ENCODE results near the gene PSMD7.
"Not testable (repeated sequence)": the region's sequence is repeated elsewhere in the genome, so short reads cannot be mapped to it uniquely, and the experiment has no call there.

The PSMD7 gene

DNA sequence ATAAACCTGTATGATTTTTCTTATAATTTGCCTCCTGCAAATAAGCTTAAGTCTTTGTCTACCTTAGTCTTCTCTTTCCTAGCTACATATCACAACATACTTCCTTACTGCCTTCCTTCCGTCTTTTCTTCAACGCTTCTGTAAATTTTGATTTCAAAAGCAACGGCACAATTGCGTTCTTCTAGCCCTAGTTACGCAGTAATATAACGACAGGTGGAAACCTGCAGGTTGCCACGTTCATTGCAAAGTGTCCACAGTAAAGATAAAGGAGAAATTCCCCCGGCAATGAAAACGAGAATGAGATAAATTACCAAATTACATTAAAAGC is 546 bp upstream of the PSMD7 start:
- DNase-seq, result no peak

DNA sequence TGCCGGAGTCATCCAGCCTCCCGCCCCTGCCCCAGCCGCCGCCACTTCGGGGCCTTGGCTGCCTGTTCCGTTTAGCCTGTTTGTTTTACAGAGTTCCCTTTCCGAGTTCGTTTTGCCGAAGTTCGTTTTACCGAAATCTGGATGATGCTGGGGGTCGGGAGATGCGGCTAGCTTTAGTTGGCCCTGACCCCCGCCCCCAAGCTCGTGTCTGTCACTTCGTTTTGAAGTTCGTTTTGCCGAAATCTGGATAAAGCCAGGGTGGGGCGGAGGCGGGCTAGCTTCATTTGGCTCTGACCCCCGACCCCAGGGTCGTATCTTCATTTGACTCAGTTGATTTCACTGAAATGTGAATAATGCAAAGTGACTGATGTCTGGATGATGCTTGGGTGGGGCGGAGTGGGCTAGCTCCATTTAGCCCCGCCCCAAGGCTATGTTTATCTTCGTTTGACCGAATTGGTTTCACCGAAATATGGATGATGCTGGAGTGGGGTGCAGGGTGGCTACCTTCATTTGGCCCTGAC is 591 bp downstream of the PSMD7 start:
- peak in 3 of 51 donors; percentile 8 to 44 (median 37) for DNase-seq

DNA sequence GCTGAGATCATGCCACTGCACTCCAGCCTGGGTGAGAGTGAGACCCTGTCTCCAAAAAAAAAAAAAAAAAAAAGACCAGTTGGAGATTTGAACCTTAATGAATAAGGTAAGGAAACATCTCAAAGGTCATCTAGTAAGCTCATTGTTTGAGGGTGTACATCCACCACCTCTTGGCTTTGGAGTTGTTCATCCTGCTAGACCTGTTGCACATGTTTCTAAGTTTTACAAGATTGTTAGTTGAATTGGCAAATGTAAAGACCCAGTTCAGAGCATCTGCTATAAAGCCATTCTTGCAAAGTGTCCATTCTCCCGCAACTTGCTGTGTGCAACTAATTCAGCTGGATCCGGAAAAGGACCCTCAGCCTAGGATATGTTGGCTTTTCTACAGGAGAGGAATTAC is 1.5 kb downstream of the PSMD7 start:
- no peak for DNase-seq

DNA sequence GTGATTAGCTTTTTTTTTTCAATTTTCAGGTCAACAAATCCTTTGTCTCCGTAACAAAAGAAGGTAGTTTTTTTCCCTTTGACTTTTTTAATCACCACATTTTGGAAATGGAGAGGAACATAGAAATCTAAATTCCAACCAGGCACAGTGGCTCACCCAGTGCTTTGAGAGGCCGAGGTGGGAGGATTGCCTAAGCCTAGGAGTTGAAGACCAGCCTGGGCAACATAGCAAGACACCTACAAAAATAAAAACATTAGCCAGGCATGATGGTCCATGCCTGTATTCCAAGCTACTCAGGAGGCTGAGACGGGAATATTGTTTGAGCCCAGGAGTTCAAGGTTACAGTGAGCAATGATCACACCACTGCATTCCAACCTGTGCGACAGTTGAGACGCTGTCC is 5.7 kb downstream of the PSMD7 start:
- DNase-seq, result no peak

DNA sequence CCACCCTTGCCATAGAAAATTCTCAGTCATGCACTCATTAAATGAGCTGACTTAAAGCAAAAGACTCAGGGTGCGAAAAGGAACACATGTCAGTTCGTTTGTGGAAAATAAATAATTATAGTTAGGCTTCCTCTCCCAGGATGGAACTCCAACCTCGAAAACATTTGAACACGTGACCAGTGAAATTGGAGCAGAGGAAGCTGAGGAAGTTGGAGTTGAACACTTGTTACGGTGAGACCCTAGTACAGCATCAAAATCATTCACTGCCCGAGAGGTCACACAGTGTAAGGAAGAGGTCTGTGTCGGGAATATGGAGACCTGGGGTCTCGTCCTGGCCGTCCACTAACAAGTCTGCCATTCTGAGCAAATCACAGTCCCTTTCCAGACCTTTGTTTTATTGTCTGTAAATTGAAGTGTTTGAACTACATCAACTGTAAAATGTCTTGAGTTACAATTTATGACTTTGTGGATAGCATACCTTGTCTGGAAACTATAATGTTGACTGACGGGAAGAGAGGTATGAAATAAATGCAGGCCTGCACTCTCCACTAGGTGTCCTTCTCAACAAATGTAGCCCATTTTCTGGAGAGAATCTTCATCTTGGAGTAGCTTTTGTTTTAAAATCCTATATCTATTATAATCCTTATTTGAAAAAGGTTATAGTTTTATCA is 7.7 kb downstream of the PSMD7 start:
- no peak for DNase-seq

DNA sequence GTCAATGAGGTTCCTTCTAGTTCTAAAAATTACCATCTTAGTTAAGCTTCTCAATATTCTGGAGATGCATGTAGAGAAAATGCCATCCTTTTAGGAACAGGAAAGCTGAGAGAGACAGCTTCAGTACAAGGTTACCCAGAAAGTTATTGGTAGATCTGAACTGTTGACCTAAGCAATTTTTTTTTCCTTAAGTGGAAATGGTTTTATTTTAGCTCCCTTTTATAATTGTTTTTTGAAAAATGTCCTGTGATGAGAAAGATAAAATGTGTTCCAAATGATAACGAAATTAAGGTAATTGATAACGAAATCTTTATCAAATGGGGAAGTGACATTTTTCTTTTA is 8.2 kb downstream of the PSMD7 start:
- DNase-seq, result no peak

DNA sequence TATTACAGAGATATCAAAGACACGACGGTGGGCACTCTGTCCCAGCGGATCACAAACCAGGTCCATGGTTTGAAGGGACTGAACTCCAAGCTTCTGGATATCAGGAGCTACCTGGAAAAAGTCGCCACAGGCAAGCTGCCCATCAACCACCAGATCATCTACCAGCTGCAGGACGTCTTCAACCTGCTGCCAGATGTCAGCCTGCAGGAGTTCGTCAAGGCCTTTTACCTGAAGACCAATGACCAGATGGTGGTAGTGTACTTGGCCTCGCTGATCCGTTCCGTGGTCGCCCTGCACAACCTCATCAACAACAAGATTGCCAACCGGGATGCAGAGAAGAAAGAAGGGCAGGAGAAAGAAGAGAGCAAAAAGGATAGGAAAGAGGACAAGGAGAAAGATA is 8.7 kb downstream of the PSMD7 start:
- DNase-seq, result no peak

DNA sequence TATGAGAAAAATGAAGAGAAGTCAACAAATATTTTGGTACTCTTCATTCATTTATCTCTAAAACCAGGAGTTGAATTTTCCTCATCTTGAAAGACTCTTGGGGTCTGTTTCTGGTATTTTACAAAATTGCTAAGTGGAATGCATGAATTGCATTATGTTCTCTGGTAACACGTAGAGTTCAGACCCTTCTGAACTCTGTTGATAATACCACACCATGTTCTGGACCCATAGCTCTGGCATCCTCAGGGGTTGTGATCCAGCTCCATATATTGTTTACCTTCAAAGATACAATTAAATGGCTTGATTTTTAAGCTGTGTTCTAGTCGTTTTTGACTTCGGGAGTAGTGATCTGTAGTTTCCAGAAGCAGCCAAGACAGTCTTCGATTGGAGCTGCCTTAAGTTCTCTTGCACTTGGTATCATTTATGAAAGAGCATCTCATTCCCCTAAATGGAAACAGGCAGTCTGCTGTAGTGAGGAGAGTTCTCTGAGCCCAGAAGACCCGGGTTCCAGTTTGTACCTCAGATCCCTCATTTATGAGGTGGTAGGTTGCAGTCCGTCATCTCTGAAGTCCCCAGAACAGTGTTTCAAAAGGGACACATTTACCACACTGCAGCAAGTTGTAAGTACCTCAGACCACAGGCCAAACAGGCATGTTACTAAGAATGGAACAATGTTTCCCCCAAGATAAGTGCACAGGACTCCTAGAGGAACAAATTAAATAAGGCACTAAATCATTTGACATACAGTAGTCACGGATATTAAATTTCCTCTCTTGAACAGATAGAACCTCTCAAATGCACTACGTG is 9.6 kb downstream of the PSMD7 start:
- no peak for DNase-seq

DNA sequence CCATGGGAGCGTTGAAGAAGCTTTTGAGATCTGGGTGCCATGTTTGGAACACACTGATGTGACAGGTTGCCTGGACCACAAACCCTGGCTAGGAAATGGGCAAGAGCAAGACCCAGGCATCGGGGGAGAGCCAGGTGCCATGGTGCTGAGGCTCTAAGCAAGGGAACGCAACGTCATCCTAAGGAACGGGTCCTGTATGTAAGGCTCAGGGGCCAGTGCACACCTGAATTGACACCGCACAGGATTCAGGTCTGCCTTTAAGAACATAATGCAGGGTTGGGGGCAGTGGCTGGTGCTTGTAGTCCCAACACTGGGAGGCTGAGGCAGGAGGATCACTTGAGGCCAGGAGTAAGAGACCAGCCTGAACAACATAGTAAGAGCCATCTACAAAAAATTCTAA is 10.8 kb downstream of the PSMD7 start:
- DNase-seq, result no peak

DNA sequence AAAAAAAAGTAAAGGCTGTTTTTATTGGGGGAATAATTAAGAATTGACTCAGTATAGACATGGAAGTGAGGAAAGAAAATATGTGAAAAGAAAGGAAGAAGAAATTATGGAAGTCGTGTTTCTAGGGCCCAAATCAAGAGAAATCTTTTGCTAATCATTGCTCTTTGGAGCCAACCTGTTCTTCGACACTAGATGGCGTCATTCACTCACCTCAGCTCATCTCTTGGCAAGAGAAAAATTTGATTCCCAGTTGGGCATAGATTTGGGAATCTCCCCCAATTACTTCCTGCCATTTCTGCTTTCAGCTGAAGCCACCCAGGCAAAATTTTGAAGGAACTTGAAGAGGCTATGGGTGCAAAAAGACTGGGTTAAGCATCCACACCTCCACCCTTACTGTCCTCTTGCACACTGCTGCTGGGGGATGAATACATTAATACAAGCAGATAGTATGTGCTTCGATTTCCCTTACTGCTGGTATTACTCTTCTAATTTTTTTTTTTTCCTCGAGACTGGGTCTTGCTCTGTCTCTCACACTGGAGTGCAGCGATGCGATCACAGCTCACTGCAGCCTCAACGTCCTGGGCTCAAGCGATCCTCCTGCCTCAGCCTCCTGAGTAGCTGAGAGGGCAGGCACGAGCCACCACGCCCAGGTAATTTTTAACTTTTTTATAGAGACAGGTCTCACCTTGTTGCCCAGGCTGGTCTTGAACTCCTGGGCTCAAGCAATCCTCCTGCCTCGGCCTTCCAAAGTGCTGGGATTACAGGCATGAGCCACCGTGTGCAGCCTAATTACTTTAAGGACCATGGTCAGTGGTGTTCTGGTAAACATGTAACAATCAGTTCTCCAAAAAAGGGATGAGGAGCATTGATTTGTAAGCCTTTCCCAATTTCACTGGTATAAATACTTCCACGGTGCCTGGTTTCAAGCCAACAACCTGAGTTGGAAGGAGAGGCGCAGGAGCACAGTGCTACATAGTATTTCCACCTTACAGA is 13.5 kb downstream of the PSMD7 start:
- DNase-seq, result peak in 6 of 51 donors; percentile 2 to 36 (median 6)

DNA sequence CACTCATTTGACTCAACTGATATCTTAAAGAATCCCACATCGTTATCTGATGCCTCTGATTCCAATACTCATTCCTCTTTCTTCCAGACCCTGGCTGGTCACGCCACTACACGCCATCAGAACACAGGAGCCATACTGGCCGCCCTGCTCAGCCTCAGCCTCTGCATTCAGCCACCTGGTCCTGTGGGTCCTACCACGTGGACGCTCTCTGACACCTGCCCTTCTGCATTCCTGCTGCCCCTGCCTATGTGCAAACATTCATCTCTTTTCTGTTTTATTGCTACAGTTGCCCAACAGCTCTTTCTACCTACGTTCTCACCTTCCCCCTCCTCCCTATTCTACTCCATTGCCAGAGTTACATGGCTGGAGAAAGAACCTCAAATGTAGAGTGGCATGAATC is 18.4 kb downstream of the PSMD7 start:
- DNase-seq, result no peak

DNA sequence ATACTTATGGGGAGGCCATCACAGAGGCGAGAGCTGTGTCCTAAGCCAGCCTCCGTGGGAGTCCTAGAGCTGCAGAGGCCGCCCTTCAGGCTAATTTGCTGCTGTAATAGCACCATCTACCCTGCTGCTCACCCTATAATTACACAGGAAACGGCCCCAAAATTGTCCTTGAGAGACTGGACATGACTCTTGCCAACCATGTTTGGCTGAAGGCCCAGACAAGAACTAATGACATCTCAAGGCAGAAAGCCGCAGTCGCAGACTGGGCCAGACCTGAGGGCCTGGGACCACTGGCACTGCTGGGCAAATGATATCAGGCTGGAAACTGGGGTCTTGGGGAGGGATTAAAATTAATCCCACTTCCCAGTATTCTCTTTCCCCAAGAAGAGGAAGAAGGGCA is 24.1 kb downstream of the PSMD7 start:
- DNase-seq, result peak in 9 of 51 donors; percentile 2 to 27 (median 12)

DNA sequence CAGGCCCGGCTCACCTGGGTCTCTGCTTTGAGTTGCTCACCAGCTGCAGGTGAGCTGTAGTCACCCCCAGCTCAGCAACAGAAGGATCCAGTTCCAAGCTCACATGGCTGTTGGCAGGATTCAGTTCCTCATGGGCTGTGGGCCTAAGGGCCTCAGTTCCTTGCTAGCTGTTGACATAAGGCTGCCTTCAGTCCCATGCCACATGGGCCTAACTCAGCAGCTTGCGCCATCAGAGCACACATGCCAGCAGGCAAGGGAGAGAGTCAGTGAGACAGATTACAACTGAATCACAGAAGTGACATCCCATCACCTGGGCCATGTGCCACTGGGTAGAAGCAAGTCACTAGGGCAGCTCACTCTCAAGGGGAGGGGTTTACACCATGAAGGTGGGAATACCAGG is 24.7 kb downstream of the PSMD7 start:
- no peak for DNase-seq

DNA sequence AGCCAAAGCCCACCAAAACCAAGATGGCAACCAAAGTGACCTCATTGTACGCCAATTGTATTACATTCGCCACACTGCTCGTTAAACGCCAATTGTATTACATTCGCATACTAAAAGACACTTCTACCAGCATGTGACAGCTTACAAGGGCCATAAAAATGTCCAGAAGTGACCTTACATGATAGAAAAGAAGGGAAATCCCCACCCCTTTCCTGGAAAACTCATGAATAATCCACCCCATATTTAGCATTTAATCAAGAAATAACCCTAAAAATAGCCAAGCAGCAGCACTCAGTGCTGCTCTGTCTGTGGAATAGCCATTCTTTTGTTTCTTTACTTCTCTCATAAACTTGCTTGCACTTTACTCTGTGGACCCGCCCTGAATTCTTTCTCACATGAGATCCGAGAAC is 25.7 kb downstream of the PSMD7 start:
- no peak for DNase-seq

DNA sequence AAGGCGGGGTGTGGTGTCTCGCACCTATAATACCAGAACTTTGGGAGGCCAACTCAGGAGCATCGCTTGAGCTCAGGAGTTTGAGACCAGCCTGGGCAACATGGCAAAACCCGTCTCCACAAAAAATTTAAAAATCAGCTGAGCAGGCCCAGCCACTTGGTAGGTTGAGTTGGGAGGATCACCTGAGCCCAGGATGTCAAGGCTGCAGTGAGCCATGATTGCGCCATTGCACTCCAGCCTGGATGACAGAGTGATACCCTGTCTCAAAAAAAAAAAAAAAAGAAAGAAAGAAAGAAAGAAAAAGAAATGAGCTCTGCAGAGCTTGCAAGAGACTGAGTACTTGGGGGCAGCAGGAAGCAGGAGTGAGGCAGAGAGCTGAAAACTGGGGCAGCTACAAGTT is 28.2 kb downstream of the PSMD7 start:
- DNase-seq, result not testable (repeated sequence)

DNA sequence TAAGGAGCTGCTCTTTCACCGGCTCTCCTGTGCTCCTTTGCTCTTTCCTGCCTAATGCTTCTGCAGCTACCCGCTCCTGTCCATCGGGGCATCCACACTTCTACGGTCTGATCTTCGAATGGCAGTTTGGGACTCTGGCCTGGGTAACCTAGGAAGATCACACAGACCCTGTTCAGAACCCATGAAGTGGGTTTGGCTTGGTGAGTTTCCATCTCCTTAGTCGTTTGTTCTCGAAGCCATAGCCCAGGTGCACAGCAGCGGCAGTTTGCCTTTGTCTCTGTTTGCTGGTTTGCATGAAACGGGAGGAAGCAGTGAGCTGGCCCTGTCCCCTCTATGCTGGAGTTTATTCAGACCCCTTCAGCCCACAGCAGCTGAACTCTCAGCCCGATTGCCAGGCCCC is 29.0 kb downstream of the PSMD7 start:
- no peak for DNase-seq

DNA sequence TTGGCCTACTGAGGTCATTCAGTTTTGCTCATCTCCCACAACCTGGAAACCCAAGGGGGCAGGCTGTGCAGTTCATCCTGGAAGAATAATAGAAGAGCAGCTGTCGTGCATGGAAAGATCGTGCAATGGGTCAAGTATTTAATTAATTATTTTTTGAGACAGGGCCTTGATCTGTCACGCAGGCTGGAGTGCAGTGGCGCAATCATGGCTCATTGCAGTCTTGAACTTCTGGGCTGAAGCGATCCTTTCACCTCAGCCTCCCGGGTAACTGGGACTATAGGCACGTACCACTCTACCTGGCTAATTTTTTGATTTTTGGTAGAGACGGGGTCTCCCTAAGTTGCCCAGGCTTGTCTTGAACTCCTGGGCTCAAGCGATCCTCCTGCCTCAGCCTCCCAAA is 31.7 kb downstream of the PSMD7 start:
- DNase-seq, result not testable (repeated sequence)

DNA sequence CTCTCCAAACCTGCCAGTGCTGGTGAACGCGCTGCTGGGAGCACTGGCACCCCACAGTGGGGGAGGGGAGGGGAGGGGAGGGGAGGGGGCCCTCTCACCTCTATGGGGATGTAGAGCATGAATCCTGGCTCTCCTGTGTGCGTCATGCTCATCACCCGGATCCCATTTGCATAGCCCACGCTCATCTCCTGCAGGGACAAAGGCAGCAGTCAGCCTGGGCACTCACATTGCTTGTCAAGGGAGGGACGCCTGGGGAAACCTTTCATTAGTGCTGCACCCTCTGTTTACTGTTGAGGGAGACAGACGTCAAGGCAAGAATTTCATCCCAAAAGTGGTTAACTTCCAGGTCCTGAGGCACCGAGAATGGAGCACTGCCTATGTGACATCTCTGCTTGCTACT is 35.9 kb downstream of the PSMD7 start:
- not testable (repeated sequence) for DNase-seq

DNA sequence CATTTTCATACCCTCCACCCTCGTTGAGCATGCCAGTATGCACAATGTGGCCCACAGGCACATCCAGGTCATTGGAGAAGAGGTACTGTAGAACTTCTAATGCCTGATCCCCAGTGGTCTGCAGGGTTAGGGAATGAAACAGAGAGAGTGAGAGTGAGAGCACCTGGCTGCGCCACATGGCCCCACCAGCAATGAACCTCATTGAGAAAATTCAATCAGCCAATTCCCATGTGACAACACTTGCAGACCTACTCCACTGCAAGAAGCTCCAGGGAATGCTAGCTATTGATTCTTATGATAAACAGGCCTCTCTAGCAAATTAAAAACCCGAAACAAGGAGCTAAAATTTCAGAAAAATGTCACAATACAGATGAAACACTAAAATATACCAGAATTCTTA is 40.9 kb downstream of the PSMD7 start:
- not testable (repeated sequence) for DNase-seq

DNA sequence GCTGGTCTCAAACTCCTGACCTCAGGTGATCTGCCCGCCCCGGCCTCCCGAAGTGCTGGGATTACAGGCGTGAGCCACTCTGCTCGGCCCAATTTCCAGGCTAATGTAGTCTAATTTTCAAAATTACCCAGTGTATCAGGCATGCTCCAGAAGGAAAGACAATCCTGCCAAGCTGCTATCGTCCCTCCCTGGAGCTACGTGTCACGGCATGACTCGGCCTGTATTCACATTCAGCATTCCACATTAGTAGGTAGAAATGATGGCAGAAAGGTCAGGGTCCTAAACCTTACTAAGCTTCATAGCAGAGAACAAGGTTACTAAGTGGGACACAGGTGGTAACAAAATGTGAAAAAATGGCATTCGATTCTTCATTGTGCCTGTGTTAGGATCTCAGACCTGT is 42.6 kb downstream of the PSMD7 start:
- not testable (repeated sequence) for DNase-seq

DNA sequence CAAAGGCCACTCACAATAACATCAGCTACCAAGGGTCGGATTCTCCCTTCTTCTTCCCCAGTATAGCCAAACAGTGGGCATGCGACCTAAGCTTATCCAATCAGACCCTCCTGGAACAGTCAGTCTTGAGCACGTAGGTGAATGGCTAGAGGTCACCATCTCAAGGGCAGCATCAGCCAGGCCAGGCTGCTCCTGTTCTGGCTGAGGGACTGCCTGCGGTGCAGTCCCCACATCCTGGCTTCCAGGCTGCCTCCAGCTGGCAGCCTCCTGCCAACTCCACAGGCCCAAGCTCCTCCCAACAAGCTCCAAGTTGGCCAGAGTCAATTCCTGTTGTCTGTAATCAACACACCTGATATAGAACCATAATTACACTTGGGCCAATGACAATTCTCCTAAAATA is 56.4 kb downstream of the PSMD7 start:
- not testable (repeated sequence) for DNase-seq

Data from hypothalamus (tissue), 51 donors.